WTC11 (cell line): ENCODE results near the gene GOLGA7B. TPM values are rescaled to one million over a fixed set of nuclear protein-coding genes. Genes with fewer than 3 reads are reported as not detected.

Experiments used
- ATAC-seq: fragments of 200-7000 bp; cut with Tn5 transposase; 2 replicates; pipeline ENCODE4 v1.10.0; 2021; ENCODE audit warnings: mild to moderate bottlenecking, moderate library complexity
- CTCF ChIA-PET: fragments of 300-600 bp; sonication (Branson Sonifier 250); formaldehyde crosslinking; loops from one replicate; lab custom pipeline; 2021; ENCODE audit warnings: antibody characterized with exemption; lab: Charles Lee
- POLR2A ChIA-PET: fragments of 350-600 bp; sonication (Branson Sonifier 250); formaldehyde crosslinking; loops from one replicate; lab custom pipeline; 2021; ENCODE audit warnings: antibody characterized with exemption; lab: Charles Lee
- DNase-seq: peaks from one replicate; pipeline ENCODE4 v3.0.0; 2021; ENCODE audit warnings: low spot score
- H3K27ac Mint-ChIP-seq: 2 replicates; pipeline ENCODE4 v1.8.0; 2021; ENCODE audit warnings: mixed read lengths
- H3K27me3 Mint-ChIP-seq: 2 replicates; pipeline ENCODE4 v1.8.0; 2021; ENCODE audit warnings: low read depth, mild to moderate bottlenecking, moderate library complexity, mixed read lengths
- H3K36me3 Mint-ChIP-seq: 2 replicates; pipeline ENCODE4 v1.8.0; 2021; ENCODE audit warnings: mixed read lengths
- H3K4me1 Mint-ChIP-seq: 2 replicates; pipeline ENCODE4 v1.8.0; 2022; ENCODE audit warnings: mixed read lengths
- H3K4me3 Mint-ChIP-seq: 2 replicates; pipeline ENCODE4 v1.8.0; 2021; ENCODE audit warnings: mild to moderate bottlenecking, moderate library complexity, mixed read lengths
- H3K9me3 Mint-ChIP-seq: 2 replicates; pipeline ENCODE4 v1.8.0; 2021; ENCODE audit warnings: mixed read lengths
- E2F1 ChIP-seq: sonication (generic); formaldehyde crosslinking; IDR thresholded peaks from 2 replicates; pipeline ENCODE4 v1.8.0; 2022; ENCODE audit warnings: mild to moderate bottlenecking, missing genetic modification reagents
- IRF2 ChIP-seq: sonication (generic); formaldehyde crosslinking; IDR thresholded peaks from 2 replicates; pipeline ENCODE4 v1.8.0; 2022; ENCODE audit warnings: low read depth, missing genetic modification reagents, borderline replicate concordance
- PRRX2 ChIP-seq: fragments of 250-450 bp; sonication (Bioruptor Pico); IDR thresholded peaks from 2 replicates; pipeline ENCODE4 v1.8.0; 2021; ENCODE audit warnings: mild to moderate bottlenecking
- STAT6 ChIP-seq: sonication (generic); formaldehyde crosslinking; conservative IDR thresholded peaks from 2 replicates; pipeline ENCODE4 v1.8.1; 2023; ENCODE audit warnings: mild to moderate bottlenecking, low read depth, missing genetic modification reagents, moderate library complexity
- TCF7 ChIP-seq: sonication (generic); formaldehyde crosslinking; IDR thresholded peaks from 2 replicates; pipeline ENCODE4 v1.8.0; 2022; ENCODE audit warnings: mild to moderate bottlenecking, low read depth, missing genetic modification reagents, moderate library complexity
- TEAD1 ChIP-seq: sonication (generic); formaldehyde crosslinking; IDR thresholded peaks from 2 replicates; pipeline ENCODE4 v1.8.0; 2022; ENCODE audit warnings: mild to moderate bottlenecking, missing genetic modification reagents
- ZMAT4 ChIP-seq: fragments of 250-450 bp; sonication (Bioruptor Pico); IDR thresholded peaks from 2 replicates; pipeline ENCODE4 v1.9.0; 2021; ENCODE audit warnings: mild to moderate bottlenecking
- ZNF263 ChIP-seq: sonication (generic); formaldehyde crosslinking; IDR thresholded peaks from 2 replicates; pipeline ENCODE4 v1.8.1; 2022; ENCODE audit warnings: low read depth, mild to moderate bottlenecking, moderate library complexity, missing genetic modification reagents
- ZNF281 ChIP-seq: sonication (generic); formaldehyde crosslinking; IDR thresholded peaks from 2 replicates; pipeline ENCODE4 v1.8.0; 2023; ENCODE audit warnings: mild to moderate bottlenecking, missing genetic modification reagents
- total RNA-seq: library from RNA; stranded (reverse); gene quantifications from 3 replicates; pipeline ENCODE4 v1.2.3, GENCODE V29; 2021
- TF ChIP-seq, protein P1 (sequence below): fragments of 200-600 bp; IDR thresholded peaks from 2 replicates; pipeline ENCODE4 v1.8.0; 2022; ENCODE audit warnings: antibody characterized with exemption
- TF ChIP-seq, protein P2 (sequence below): fragments of 250-450 bp; sonication (Bioruptor Pico); IDR thresholded peaks from 2 replicates; pipeline ENCODE4 v2.1.2; 2022; ENCODE audit warnings: mild to moderate bottlenecking, moderate library complexity

GOLGA7B gene
- total RNA-seq, 1 experiment from 2014 or later, result 0.24 TPM

DNA sequence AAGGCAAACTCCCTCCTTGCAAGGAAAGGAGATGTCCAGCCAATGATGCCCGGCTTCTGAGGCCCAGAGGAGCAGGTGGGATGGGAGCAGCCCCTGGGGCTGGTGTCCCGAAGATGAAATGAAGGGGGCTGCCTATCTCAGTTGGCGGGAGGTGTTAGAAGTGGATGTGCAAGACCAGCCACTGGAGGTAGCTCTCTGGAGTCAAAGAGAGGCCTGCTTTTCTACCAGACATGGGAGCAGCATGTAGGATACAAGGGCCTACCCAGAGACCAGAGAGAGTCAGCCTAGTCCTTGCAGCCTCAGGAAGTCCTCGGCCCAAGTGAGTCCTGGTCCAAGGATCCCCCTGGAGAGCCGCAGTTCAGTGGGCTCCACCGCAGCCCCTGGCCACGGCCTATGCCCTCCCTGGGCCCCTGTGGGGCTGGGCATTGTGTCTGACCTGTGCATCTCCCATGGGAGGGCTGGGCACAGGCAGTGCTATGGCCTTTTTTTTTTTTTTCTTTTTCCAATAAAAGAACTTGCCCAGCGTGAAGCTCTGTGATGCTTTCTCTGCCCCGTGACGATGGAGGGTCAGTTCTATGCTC lies 17.7 kb downstream of the GOLGA7B start (continued):
- TF ChIP-seq, protein P1, sequence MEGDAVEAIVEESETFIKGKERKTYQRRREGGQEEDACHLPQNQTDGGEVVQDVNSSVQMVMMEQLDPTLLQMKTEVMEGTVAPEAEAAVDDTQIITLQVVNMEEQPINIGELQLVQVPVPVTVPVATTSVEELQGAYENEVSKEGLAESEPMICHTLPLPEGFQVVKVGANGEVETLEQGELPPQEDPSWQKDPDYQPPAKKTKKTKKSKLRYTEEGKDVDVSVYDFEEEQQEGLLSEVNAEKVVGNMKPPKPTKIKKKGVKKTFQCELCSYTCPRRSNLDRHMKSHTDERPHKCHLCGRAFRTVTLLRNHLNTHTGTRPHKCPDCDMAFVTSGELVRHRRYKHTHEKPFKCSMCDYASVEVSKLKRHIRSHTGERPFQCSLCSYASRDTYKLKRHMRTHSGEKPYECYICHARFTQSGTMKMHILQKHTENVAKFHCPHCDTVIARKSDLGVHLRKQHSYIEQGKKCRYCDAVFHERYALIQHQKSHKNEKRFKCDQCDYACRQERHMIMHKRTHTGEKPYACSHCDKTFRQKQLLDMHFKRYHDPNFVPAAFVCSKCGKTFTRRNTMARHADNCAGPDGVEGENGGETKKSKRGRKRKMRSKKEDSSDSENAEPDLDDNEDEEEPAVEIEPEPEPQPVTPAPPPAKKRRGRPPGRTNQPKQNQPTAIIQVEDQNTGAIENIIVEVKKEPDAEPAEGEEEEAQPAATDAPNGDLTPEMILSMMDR, result no peak
- TF ChIP-seq E2F1 (CRISPR knock-in tag) (no peak), IRF2 (CRISPR knock-in tag) (no peak), TCF7 (CRISPR knock-in tag) (no peak), TEAD1 (CRISPR knock-in tag) (no peak), PRRX2 (CRISPR knock-in tag) (no peak), STAT6 (no peak), ZNF281 (no peak), ZNF263 (CRISPR knock-in tag) (no peak)
- TF ChIP-seq, protein P2, sequence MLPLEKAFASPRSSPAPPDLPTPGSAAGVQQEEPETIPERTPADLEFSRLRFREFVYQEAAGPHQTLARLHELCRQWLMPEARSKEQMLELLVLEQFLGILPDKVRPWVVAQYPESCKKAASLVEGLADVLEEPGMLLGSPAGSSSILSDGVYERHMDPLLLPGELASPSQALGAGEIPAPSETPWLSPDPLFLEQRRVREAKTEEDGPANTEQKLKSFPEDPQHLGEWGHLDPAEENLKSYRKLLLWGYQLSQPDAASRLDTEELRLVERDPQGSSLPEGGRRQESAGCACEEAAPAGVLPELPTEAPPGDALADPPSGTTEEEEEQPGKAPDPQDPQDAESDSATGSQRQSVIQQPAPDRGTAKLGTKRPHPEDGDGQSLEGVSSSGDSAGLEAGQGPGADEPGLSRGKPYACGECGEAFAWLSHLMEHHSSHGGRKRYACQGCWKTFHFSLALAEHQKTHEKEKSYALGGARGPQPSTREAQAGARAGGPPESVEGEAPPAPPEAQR (CRISPR knock-in tag), result no peak

GRCh38 chr10:97868134-97868685 lies 18.6 kb downstream of the GOLGA7B start:
- no peak for ATAC-seq
- H3K27ac Mint-ChIP-seq, result no peak overlapping the region
- POLR2A ChIA-PET, result no interaction called here

More at GRCh38 chr10:97868134-97868685, 18.6 kb downstream of the GOLGA7B start:
- H3K27me3 Mint-ChIP-seq, result no peaks in the 10 kb centered on the region
- H3K4me3 Mint-ChIP-seq, result no peak overlapping the region
- H3K9me3 Mint-ChIP-seq, result no peaks in the 10 kb centered on the region
- H3K4me1 Mint-ChIP-seq, result peaks cover 28% of the 10 kb centered on the region
- no peaks in the 10 kb centered on the region for H3K36me3 Mint-ChIP-seq
- no peak for TF ChIP-seq ZMAT4 (CRISPR knock-in tag)
- CTCF ChIA-PET, result interaction anchor here (0.6 to 4.3 kb wide), 18 partner anchors 9 to 441 kb away, joined by 3 to 57 read pairs (median 6); partner anchors contain the start of gene GOLGA7B
- no peak for DNase-seq
